ENCODE data around the gene OR2S2.

Gene OR2S2

GRCh38 chr9:35980289-35981011 is 22.5 kb upstream of the OR2S2 start:
- no peak for DNase-seq (ENCODE audit: extremely low spot score)
- TF ChIP-seq FOXA1 (IDR thresholded peaks at IDR 0.05): no peak
- TF ChIP-seq SP1 (IDR thresholded peaks at IDR 0.05): no peak
- TF ChIP-seq ARNT (IDR thresholded peaks at IDR 0.05): no peak
- TF ChIP-seq TARDBP (IDR thresholded peaks at IDR 0.05): no peak
- no peak for TF ChIP-seq ZNF384 (IDR thresholded peaks at IDR 0.05)
- no peak for TF ChIP-seq BHLHE40 (IDR thresholded peaks at IDR 0.05; ENCODE audit: borderline replicate concordance)
- TF ChIP-seq FOXK2 (IDR thresholded peaks at IDR 0.05): no peak
- no peak for TF ChIP-seq FOXM1 (IDR thresholded peaks at IDR 0.05; ENCODE audit: borderline replicate concordance)
- TF ChIP-seq L3MBTL2 (conservative IDR thresholded peaks at IDR 0.05): no peak
- POLR2A ChIA-PET: no interaction called here
- CTCF ChIA-PET: no interaction called here

- CTCF ChIA-PET: no interaction called here
- TF ChIP-seq SUZ12 (IDR thresholded peaks at IDR 0.05): no peak
Observed at GRCh38 chr9:35978792-35979191, 20.8 kb upstream of the OR2S2 start.

GRCh38 chr9:35976726-35977125 is 18.8 kb upstream of the OR2S2 start:
- ChIA-PET CTCF (no interaction called here), POLR2A (no interaction called here)
- TF ChIP-seq HDGF (IDR thresholded peaks at IDR 0.05; ENCODE audit: borderline replicate concordance) (no peak), ARNT (IDR thresholded peaks at IDR 0.05) (no peak), L3MBTL2 (conservative IDR thresholded peaks at IDR 0.05) (no peak), LEF1 (IDR thresholded peaks at IDR 0.05; ENCODE audit: borderline replicate concordance) (no peak), SUZ12 (IDR thresholded peaks at IDR 0.05) (no peak), SP1 (IDR thresholded peaks at IDR 0.05) (no peak), PKNOX1 (IDR thresholded peaks at IDR 0.05) (no peak), FOXM1 (IDR thresholded peaks at IDR 0.05; ENCODE audit: borderline replicate concordance) (no peak), CTBP1 (IDR thresholded peaks at IDR 0.05; ENCODE audit: borderline replicate concordance) (no peak), FOXA1 (IDR thresholded peaks at IDR 0.05) (no peak), BHLHE40 (IDR thresholded peaks at IDR 0.05; ENCODE audit: borderline replicate concordance) (no peak), ZNF384 (IDR thresholded peaks at IDR 0.05) (no peak), TARDBP (IDR thresholded peaks at IDR 0.05) (no peak), FOXK2 (IDR thresholded peaks at IDR 0.05) (no peak), NFRKB (IDR thresholded peaks at IDR 0.05) (no peak), ELF4 (IDR thresholded peaks at IDR 0.05) (no peak)
- DNase-seq (ENCODE audit: extremely low spot score): no peak

More at GRCh38 chr9:35978792-35979191, 20.8 kb upstream of the OR2S2 start:
- no peak for DNase-seq (ENCODE audit: extremely low spot score)
- POLR2A ChIA-PET: no interaction called here

GRCh38 chr9:35974800-35975199 is 16.8 kb upstream of the OR2S2 start:
- CTCF ChIA-PET: no interaction called here
- POLR2A ChIA-PET: no interaction called here
- no peak for DNase-seq (ENCODE audit: extremely low spot score)
- TF ChIP-seq ELF4 (IDR thresholded peaks at IDR 0.05): no peak
- TF ChIP-seq ARNT (IDR thresholded peaks at IDR 0.05): no peak
- no peak for TF ChIP-seq L3MBTL2 (conservative IDR thresholded peaks at IDR 0.05)
- TF ChIP-seq LEF1 (IDR thresholded peaks at IDR 0.05; ENCODE audit: borderline replicate concordance): no peak
- no peak for TF ChIP-seq CTBP1 (IDR thresholded peaks at IDR 0.05; ENCODE audit: borderline replicate concordance)
- no peak for TF ChIP-seq NFRKB (IDR thresholded peaks at IDR 0.05)
- no peak for TF ChIP-seq FOXK2 (IDR thresholded peaks at IDR 0.05)
- no peak for TF ChIP-seq PKNOX1 (IDR thresholded peaks at IDR 0.05)
- no peak for TF ChIP-seq TARDBP (IDR thresholded peaks at IDR 0.05)
- TF ChIP-seq ZNF384 (IDR thresholded peaks at IDR 0.05): no peak
- no peak for TF ChIP-seq SUZ12 (IDR thresholded peaks at IDR 0.05)
- TF ChIP-seq FOXM1 (IDR thresholded peaks at IDR 0.05; ENCODE audit: borderline replicate concordance): no peak
- TF ChIP-seq SP1 (IDR thresholded peaks at IDR 0.05): no peak
- TF ChIP-seq BHLHE40 (IDR thresholded peaks at IDR 0.05; ENCODE audit: borderline replicate concordance): no peak
- no peak for TF ChIP-seq FOXA1 (IDR thresholded peaks at IDR 0.05)
- no peak for TF ChIP-seq HDGF (IDR thresholded peaks at IDR 0.05; ENCODE audit: borderline replicate concordance)

GRCh38 chr9:35972093-35972492 is 14.1 kb upstream of the OR2S2 start:
- TF ChIP-seq LEF1 (IDR thresholded peaks at IDR 0.05; ENCODE audit: borderline replicate concordance) (no peak), ZNF384 (IDR thresholded peaks at IDR 0.05) (no peak), SP1 (IDR thresholded peaks at IDR 0.05) (no peak)
- CTCF ChIA-PET: no interaction called here
- no peak for DNase-seq (ENCODE audit: extremely low spot score)
- POLR2A ChIA-PET: no interaction called here

GRCh38 chr9:35967042-35967441 is 9.1 kb upstream of the OR2S2 start:
- DNase-seq (ENCODE audit: extremely low spot score): no peak
- CTCF ChIA-PET: no interaction called here
- POLR2A ChIA-PET: no interaction called here
- TF ChIP-seq BHLHE40 (IDR thresholded peaks at IDR 0.05; ENCODE audit: borderline replicate concordance): no peak
- no peak for TF ChIP-seq ARNT (IDR thresholded peaks at IDR 0.05)
- no peak for TF ChIP-seq SUZ12 (IDR thresholded peaks at IDR 0.05)
- no peak for TF ChIP-seq FOXA1 (IDR thresholded peaks at IDR 0.05)

GRCh38 chr9:35966433-35966832 is 8.5 kb upstream of the OR2S2 start:
- ChIA-PET CTCF (no interaction called here), POLR2A (no interaction called here)
- no peak for TF ChIP-seq CTBP1 (IDR thresholded peaks at IDR 0.05; ENCODE audit: borderline replicate concordance)
- no peak for TF ChIP-seq ARNT (IDR thresholded peaks at IDR 0.05)
- no peak for TF ChIP-seq PKNOX1 (IDR thresholded peaks at IDR 0.05)
- no peak for TF ChIP-seq LEF1 (IDR thresholded peaks at IDR 0.05; ENCODE audit: borderline replicate concordance)
- TF ChIP-seq TARDBP (IDR thresholded peaks at IDR 0.05): no peak
- no peak for TF ChIP-seq FOXK2 (IDR thresholded peaks at IDR 0.05)
- no peak for TF ChIP-seq SP1 (IDR thresholded peaks at IDR 0.05)
- no peak for TF ChIP-seq BHLHE40 (IDR thresholded peaks at IDR 0.05; ENCODE audit: borderline replicate concordance)
- no peak for TF ChIP-seq NFRKB (IDR thresholded peaks at IDR 0.05)
- TF ChIP-seq ELF4 (IDR thresholded peaks at IDR 0.05): no peak
- TF ChIP-seq SUZ12 (IDR thresholded peaks at IDR 0.05): no peak
- TF ChIP-seq L3MBTL2 (conservative IDR thresholded peaks at IDR 0.05): no peak
- no peak for TF ChIP-seq ZNF384 (IDR thresholded peaks at IDR 0.05)
- no peak for TF ChIP-seq FOXA1 (IDR thresholded peaks at IDR 0.05)
- TF ChIP-seq FOXM1 (IDR thresholded peaks at IDR 0.05; ENCODE audit: borderline replicate concordance): no peak
- no peak for DNase-seq (ENCODE audit: extremely low spot score)

All from HEK293T (cell line).